Ureter (tissue), 1 donor: ENCODE measurements around the gene VOPP1. TPM values are rescaled to one million over a fixed set of nuclear protein-coding genes. Genes with fewer than 3 reads are reported as not detected.

Source experiments
- DNase-seq: peaks from one replicate; pipeline ENCODE4 v3.0.0-alpha.2; 2020; ENCODE audit warnings: low spot score
- total RNA-seq: library from RNA; stranded (reverse); gene quantifications from one replicate; pipeline ENCODE4 v1.2.4, GENCODE V29; 2023
- donor health status: DM: yes; HTN: yes; CAD: no.

VOPP1 gene
- total RNA-seq, 1 donor from 2014 or later, result 47.1 TPM

DNA sequence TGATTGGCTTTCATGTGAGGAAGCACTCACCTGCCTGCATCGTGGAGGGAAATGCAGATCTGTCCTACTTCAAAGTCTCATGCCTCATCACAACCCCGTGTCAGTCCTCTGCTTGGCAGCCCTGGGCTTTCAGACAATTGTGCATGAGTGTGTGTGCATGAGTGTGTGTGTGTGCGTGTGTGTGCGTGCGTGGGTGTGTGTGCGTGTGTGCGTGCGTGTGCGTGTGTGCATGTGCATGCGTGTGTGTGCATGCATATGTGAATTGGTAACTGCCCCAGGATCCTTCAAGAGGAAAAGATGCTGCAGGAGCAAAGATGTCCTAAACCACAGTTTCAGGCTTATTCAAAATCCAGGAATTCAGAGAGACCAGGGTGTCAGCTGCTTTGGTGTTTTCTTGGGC is 135.8 kb downstream of the VOPP1 start:
- no peak for DNase-seq

GRCh38 chr7:55435466-55435865 is 136.8 kb downstream of the VOPP1 start:
- no peak for DNase-seq

- DNase-seq, result no peak
Measured at GRCh38 chr7:55432939-55433784, 139.1 kb downstream of the VOPP1 start.

GRCh38 chr7:55432506-55432905 is 139.8 kb downstream of the VOPP1 start:
- no peak for DNase-seq

- no peak for DNase-seq
Measured at GRCh38 chr7:55431898-55432297, 140.4 kb downstream of the VOPP1 start.

GRCh38 chr7:55429835-55430499 is 142.3 kb downstream of the VOPP1 start:
- no peak for DNase-seq

- DNase-seq, result no peak
Measured at GRCh38 chr7:55427800-55428199, 144.5 kb downstream of the VOPP1 start.

- no peak for DNase-seq
Measured at GRCh38 chr7:55427342-55427741, 145.0 kb downstream of the VOPP1 start.

DNA sequence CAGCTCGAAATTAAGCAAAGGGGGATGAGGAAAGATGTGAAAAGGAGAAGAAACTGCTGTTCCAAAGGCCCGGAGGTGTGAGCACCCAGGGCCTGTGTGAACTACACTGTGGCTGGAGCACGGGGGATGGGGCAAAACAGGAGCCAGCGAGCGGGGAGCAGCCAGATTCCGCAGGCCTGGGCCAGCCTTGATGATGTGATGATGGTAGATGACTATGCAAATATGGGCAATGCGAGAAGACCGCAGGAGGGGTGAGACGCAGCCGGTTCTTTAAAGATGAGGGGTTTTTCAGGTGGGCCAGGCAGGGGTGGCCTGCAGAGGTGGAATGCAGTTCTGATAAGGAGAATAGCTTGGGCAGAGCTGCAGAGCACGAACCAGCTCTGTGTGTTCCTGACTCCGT is 145.6 kb downstream of the VOPP1 start:
- no peak for DNase-seq

- DNase-seq, result no peak
Measured at GRCh38 chr7:55425141-55425752, 147.1 kb downstream of the VOPP1 start.

- DNase-seq, result no peak
Measured at GRCh38 chr7:55423891-55424290, 148.4 kb downstream of the VOPP1 start.

DNA sequence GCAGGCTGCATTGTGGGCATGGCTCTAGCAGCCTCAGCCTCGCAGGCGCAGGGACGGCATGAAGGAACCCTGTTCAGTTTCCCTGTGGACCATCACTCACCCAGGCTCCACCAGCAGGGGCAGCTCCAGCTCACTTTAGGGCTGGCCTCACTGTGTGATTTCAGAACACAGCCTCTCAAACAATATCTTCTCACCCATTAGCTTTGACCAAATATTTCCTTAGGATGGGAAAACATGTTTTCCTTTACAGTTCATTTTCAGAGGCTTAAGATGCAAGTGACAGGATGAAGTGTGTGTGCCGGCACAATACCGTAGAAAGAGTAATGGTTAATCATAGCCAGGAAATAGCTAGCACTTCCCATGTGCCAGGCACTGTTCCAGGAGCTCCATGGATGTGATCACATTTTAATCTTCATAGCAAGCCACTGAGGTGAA is 149.0 kb downstream of the VOPP1 start:
- DNase-seq, result no peak

Other genes starting within 250 kb of the VOPP1 start
- 16.8 TPM for gene LANCL2, start 207.2 kb downstream of the VOPP1 start, total RNA-seq